GM12874 (cell line): Measurements from ENCODE around the gene CYGB.

Experiments used
- CTCF ChIP-seq: IDR thresholded peaks from 2 replicates; pipeline ENCODE4 v1.5.1; 2011; ENCODE audit warnings: low read depth, mild to moderate bottlenecking, control low read depth, low read length, moderate library complexity; ENCODE audit not compliant: insufficient read depth

CYGB gene

GRCh38 chr17:76496464-76496863, 41.0 kb downstream of the CYGB start:
- TF ChIP-seq CTCF, result no peak

GRCh38 chr17:76495663-76496400, 41.7 kb downstream of the CYGB start:
- TF ChIP-seq CTCF, result no peak

- no peak for TF ChIP-seq CTCF
Measured at GRCh38 chr17:76493505-76494167, 43.9 kb downstream of the CYGB start.

- no peak for TF ChIP-seq CTCF
Measured at GRCh38 chr17:76492989-76493501, 44.5 kb downstream of the CYGB start.

- TF ChIP-seq CTCF, result no peak
Measured at GRCh38 chr17:76492123-76492988, 45.2 kb downstream of the CYGB start.

GRCh38 chr17:76491271-76492122, 46.0 kb downstream of the CYGB start:
- TF ChIP-seq CTCF, result no peak
